Nephron progenitor cell (in vitro differentiated cells): ENCODE data around the gene PTPRD.
A peak's percentile ranks its signal among the peaks of the same experiment; 100 is the strongest.

ENCODE experiments used
- DNase-seq: peaks from one replicate; pipeline ENCODE4 v3.0.0; 2021
- H3K27ac Mint-ChIP-seq: 2 replicates; pipeline ENCODE4 v1.8.0; 2021; ENCODE audit warnings: mild to moderate bottlenecking, moderate library complexity, mixed read lengths
- H3K27me3 Mint-ChIP-seq: 2 replicates; pipeline ENCODE4 v1.8.0; 2021; ENCODE audit warnings: mild to moderate bottlenecking, low read depth, mixed read lengths; ENCODE audit not compliant: poor library complexity
- H3K36me3 Mint-ChIP-seq: 2 replicates; pipeline ENCODE4 v1.8.0; 2021; ENCODE audit warnings: low read depth, mixed read lengths
- H3K4me1 Mint-ChIP-seq: 2 replicates; pipeline ENCODE4 v1.8.0; 2021; ENCODE audit warnings: mixed read lengths
- H3K4me3 Mint-ChIP-seq: 2 replicates; pipeline ENCODE4 v1.8.0; 2021; ENCODE audit warnings: mild to moderate bottlenecking, moderate library complexity, mixed read lengths
- H3K9me3 Mint-ChIP-seq: 2 replicates; pipeline ENCODE4 v1.8.0; 2021; ENCODE audit warnings: mild to moderate bottlenecking, moderate library complexity, mixed read lengths
- CTCF ChIP-seq: fragments of 200-600 bp; sonication (generic); IDR thresholded peaks from 2 replicates; pipeline ENCODE4 v1.5.0; 2021; ENCODE audit warnings: antibody characterized with exemption

The PTPRD gene

DNA sequence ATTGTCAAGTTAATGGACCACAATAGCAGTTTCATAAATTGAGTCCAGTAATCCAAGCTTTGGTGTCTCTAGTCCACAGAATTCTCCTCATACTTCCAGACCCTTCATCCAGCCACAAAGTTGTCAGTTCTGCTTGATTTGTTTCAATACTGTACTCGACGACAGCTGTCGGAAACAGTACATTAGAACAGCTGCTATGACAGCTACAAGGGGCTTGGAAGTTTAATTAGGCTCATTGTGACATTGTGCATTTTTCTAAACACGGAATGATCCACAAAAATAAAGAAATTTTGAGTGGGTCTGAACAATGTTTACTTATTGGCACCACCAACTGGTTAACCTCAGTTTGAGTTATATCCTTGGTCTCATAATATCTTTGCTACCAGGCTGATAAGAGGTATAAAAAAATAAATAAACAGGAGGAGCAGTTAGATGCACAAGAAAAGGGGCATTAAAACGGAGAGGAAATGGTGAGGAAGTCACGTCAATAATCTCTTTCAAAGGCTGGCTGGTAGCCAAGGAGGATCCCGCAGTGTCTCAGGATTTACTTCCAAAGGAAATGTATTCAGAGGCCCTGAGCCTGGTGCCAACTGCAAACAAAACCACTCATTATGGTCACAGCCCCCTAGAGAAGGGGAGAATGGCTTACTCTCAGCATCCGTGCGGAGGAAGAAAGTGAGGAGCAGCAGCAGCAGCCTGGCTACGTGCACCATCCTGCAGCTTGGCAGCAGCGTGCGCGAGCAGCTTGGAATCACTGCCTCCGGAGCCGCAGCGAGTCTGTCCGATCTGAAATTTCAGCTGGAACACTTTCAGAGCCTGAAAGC, 1879.5 kb downstream of the PTPRD start:
- no peak for TF ChIP-seq CTCF
- H3K27ac Mint-ChIP-seq, result peak overlapping the region; percentile 44
- peaks cover 54% of the 10 kb centered on the region for H3K36me3 Mint-ChIP-seq
- DNase-seq, result peak; percentile 35
- no peaks in the 10 kb centered on the region for H3K9me3 Mint-ChIP-seq
- H3K27me3 Mint-ChIP-seq, result no peaks in the 10 kb centered on the region
- H3K4me3 Mint-ChIP-seq, result peak overlapping the region; percentile 52
- peaks cover 30% of the 10 kb centered on the region for H3K4me1 Mint-ChIP-seq

GRCh38 chr9:8732367-8733075, 1880.3 kb downstream of the PTPRD start:
- Mint-ChIP-seq H3K4me1 (peaks cover 33% of the 10 kb centered on the region), H3K27ac (no peak overlapping the region), H3K9me3 (no peaks in the 10 kb centered on the region), H3K4me3 (peak overlapping the region; percentile 2), H3K27me3 (no peaks in the 10 kb centered on the region), H3K36me3 (peaks cover 48% of the 10 kb centered on the region)
- DNase-seq, result no peak
- no peak for TF ChIP-seq CTCF

GRCh38 chr9:8730618-8731017, 1882.2 kb downstream of the PTPRD start:
- no peak for DNase-seq
- no peak for TF ChIP-seq CTCF
- peaks cover 38% of the 10 kb centered on the region for H3K4me1 Mint-ChIP-seq

DNA sequence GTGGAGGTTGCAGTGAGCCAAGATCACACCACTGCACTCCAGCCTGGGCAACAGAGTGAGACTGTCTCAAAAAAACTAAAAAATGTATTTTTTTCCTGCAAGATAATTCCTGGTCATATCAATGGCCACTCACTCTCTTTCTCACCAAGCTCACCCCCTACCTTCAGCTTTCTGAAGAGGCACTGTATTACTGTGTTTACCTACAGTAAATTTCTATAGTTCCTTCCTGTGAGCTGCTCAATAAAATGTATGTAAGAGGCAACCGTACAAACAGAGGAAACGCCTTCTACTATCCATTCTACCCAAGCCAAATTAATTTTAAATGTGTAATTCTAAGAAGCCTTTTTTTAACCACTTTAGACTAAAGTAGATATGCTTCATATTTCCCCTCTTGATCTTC, 1883.9 kb downstream of the PTPRD start:
- Mint-ChIP-seq H3K36me3 (peaks cover 55% of the 10 kb centered on the region), H3K9me3 (no peaks in the 10 kb centered on the region), H3K27ac (no peak overlapping the region), H3K27me3 (no peaks in the 10 kb centered on the region), H3K4me3 (no peak overlapping the region), H3K4me1 (peaks cover 37% of the 10 kb centered on the region)
- TF ChIP-seq CTCF, result no peak
- DNase-seq, result no peak

More at GRCh38 chr9:8730618-8731017, 1882.2 kb downstream of the PTPRD start:
- Mint-ChIP-seq H3K36me3 (peaks cover 60% of the 10 kb centered on the region), H3K27ac (no peak overlapping the region), H3K9me3 (no peaks in the 10 kb centered on the region), H3K27me3 (no peaks in the 10 kb centered on the region), H3K4me3 (no peak overlapping the region)

GRCh38 chr9:8727191-8727590, 1885.6 kb downstream of the PTPRD start:
- Mint-ChIP-seq H3K4me3 (no peak overlapping the region), H3K4me1 (peaks cover 32% of the 10 kb centered on the region), H3K27ac (peak overlapping the region; percentile 86), H3K36me3 (peaks cover 49% of the 10 kb centered on the region), H3K27me3 (no peaks in the 10 kb centered on the region), H3K9me3 (no peaks in the 10 kb centered on the region)
- DNase-seq, result no peak
- TF ChIP-seq CTCF, result no peak
